CD4-positive, alpha-beta T cell treated with Interleukin-10 for 1 hour (primary cell): Measurements from ENCODE around the gene AASDHPPT.
"Not testable (repeated sequence)": the region's sequence is repeated elsewhere in the genome, so short reads cannot be mapped to it uniquely, and the experiment has no call there.

Source experiments
- DNase-seq: peaks from one replicate; pipeline ENCODE4 v3.0.0-alpha.2; 2020

Gene AASDHPPT, protein sequence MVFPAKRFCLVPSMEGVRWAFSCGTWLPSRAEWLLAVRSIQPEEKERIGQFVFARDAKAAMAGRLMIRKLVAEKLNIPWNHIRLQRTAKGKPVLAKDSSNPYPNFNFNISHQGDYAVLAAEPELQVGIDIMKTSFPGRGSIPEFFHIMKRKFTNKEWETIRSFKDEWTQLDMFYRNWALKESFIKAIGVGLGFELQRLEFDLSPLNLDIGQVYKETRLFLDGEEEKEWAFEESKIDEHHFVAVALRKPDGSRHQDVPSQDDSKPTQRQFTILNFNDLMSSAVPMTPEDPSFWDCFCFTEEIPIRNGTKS

GRCh38 chr11:106077609-106078455, at the start of gene AASDHPPT:
Gene AASDHPPT, plus strand, starts transcription at chr11:106077662. Its CDS starts 49 bp downstream, at chr11:106077711.
- peak; percentile 6 for DNase-seq

DNA sequence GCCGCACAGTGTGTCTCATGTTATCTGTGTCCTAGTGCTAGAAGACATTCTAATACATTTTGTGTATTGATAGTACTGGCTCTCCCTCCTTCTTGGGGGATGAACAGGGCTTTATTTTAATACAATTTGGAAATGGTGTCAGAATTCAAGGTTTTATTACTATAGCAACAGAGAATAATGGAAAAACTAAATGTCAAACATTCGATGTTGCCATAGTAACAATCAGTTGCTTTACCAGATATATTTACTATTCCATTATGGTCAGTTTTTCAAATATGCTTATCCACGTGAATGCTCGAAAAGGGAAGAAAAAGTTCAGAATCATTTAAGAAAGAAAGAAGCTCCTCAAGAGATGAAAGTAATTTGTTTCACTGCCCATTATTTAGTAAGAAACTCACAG, 46.9 kb upstream of the AASDHPPT start:
- no peak for DNase-seq

DNA sequence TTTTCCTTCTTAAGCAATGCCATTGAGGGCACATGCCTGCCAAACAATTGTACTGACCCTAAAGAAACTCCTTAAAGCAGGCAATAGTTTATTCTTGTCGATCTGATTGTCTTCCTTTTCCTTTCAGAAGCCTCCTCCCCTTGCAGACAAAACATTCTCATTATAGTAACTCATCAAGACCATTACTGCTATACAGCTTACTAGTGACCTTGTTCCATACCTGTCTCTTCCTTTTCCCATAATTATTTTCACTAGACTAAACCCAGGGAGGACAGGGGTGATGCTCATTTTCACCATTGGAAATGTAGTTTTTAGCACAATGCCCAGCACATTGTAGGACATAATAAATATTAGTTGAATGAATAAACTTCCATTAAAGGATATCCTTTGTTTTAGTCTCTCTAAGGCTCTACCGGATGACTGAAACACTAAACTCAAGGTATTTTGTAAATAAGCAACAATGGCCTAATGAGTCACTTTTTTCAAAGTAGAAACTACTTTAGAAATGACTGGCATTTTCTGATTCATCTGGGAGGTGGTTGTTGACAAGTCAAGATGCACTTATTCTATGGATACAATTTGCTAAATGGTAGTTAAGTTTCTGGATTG, 46.2 kb upstream of the AASDHPPT start:
- no peak for DNase-seq

DNA sequence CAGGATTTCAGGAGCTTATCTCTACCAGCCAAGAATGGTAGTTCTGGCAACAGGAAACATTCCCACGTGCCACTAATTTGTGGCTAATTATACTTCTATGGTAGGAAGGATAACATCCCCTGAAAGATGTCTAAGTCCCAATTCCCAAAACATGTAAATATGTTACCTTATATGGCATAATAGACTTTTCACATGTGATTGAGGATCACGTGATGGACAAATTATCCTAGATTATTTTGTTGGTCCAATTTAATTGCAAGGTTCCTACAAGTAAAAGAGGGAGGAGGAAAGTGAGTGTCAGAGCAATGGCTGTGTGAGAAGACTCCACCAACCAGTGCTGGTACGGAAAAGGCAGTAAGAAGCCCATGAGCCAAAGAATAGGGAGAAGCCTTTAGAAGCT, 45.5 kb upstream of the AASDHPPT start:
- no peak for DNase-seq

GRCh38 chr11:106032861-106033260, 44.6 kb upstream of the AASDHPPT start:
- no peak for DNase-seq

DNA sequence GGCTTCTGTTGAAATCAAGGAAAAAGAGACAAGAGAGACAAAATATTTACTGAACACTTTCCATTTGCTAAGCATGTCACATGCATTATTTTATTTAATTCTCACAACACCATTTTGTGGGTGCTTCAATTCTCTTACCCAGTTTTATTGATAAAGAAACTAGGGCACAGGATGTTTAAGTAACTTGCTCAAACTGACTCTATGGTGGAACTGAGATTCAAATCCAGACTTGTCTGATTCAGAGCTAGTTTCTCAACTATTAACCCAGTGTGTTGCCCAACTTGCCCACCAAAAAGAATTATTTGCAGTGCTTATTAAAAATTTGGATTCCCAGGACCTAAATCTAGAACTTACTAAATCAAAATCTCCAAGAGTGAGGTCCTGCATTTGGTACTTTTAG, 33.9 kb upstream of the AASDHPPT start:
- no peak for DNase-seq

- DNase-seq = no peak
Observed at GRCh38 chr11:106047631-106048030, 29.8 kb upstream of the AASDHPPT start.

GRCh38 chr11:106049727-106050476, 27.6 kb upstream of the AASDHPPT start:
- DNase-seq = no peak

DNA sequence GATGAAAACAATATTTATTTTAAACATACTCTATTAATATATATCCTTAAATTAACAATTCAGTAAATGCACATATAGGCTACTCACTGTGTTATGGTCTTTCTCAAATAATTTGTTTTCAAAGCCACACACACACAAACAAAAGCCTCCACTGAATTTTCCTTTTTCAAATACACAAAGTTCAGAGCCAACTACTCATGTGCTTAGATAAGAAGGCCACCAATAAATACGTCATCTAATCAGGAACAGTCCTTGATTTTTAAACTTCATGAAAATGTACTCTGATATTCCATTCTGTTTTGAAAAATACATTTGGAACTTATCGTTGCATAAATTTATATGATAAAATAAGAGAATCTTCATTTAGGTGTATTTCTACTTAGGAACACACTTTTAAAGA, 26.4 kb upstream of the AASDHPPT start:
- DNase-seq = no peak

GRCh38 chr11:106058377-106058776, 19.1 kb upstream of the AASDHPPT start:
- not testable (repeated sequence) for DNase-seq

DNA sequence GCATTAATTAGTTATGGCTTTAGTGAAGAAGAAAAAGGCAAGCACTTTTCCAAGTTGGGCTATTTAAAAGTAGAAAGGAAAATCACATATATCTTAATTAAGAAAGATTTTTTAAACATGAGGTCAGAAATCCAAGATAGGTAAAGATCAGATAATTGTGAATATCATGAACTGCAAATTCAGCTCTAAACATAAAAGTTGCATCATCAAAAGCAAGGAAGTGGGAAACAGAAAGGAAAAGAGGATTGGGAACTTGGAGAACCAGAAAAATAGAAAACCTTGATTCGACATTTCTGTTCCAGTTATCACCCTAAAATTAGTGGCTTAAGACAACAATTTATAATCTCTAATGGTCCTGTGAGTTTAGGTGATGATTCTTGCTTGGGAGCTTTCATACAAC, 17.8 kb upstream of the AASDHPPT start:
- DNase-seq = no peak

DNA sequence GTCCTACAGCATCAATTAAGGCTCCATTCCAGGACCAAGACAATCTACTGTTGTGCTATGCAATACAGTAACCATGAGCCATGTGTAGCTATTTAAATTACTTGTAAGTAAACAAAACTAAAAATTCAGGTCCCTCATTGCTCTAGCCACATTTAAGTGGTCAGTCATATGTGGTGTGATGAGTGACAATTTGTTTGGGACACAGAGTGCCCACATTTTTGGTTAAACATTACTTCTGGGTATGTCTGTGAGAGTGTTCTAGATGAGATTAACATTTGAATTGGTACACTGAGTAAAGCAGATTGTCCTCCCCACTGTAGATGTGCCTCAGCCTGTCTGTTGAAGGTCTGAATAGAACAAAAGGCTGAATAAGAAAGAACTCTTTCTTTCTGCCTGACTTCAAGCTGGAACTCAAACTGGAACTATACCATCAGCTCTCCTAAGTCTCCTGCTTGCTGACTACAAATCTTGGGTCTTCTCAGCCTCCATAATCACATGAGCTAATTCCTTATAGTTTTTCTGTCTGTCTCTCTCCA, 16.1 kb upstream of the AASDHPPT start:
- DNase-seq = no peak

- DNase-seq = no peak
Observed at GRCh38 chr11:106061954-106062949, 15.2 kb upstream of the AASDHPPT start.

- DNase-seq = no peak
Observed at GRCh38 chr11:106063009-106063408, 14.5 kb upstream of the AASDHPPT start.

- no peak for DNase-seq
Observed at GRCh38 chr11:106070606-106071005, 6.9 kb upstream of the AASDHPPT start.

DNA sequence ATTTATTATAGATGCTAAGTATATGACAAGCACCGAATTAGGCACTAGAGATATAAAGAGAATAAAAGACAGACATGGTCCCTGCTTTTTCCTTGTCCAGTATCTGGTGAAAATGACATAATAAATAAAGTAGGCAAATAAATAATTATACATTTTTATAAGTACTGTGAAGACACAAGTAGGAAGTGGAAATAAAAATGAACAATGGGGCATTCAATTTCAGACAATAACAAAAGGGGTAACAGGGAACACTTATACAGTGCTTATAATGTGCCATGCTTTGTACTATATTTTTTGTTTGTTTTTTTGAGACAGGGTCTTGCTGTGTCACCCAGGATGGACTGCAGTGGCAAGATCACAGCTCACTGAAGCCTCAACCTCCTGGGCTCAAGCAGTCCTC, 4.7 kb upstream of the AASDHPPT start:
- no peak for DNase-seq

- DNase-seq = no peak
Observed at GRCh38 chr11:106076171-106076918, 1.1 kb upstream of the AASDHPPT start.

DNA sequence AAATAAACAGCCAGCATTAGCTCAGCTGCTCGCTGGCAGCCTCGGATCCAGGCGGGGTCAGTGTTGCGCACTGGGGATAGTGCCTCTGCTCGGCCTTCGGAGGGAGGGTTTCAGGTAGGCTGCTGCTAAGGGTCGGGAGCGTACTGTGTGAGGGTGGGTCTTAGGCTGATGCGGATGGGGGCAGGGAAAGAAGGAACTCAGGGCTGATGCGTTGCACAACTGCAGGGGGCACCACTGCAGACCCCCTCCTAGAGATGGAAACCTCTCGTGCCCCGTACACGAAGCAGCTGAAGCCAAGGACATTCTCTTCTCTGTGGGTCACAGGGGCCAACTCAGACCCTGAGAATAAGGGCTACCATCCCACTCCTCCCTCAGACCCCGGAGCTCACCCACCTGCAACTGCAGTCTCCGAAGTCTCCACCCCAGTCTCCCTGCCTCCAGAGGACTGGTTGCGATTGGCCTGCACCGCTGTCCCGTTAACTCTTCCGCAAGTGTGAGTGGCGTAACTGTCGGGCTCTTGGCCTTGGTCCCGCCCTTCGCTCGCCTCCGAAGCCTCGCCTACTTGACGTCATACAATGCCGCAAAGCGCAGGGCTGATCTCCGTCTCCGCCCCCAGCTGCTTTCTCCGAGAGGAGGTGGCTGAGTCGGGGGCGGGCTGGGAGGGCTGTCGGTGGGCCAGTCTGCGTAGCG, 398 bp upstream of the AASDHPPT start, which contains the start of gene KBTBD3:
Gene KBTBD3, minus strand, starts transcription at position 429 of the 690 bp plus-strand sequence. CDS start 18,250 bp downstream, outside the sequence.
- peak; percentile 99 for DNase-seq

DNA sequence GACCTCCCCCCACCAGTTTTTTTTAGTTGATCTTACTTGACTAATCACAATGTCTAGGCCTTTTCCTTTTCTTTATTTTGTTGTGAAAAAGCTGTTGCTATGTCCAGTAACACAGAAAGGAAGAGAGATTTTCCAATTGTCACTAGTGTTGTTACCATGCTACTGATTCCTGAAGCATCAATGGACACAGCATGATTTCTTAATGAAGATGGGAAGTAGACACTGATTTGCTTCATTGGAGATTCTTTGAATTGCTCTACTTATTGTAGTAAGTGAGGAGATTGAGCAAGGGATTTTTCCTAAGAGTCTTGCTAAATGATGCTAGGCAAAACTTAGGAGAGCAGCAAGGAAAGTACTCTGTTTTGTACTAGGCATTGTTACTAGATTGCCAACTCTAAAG, 4.6 kb downstream of the AASDHPPT start:
- no peak for DNase-seq

- no peak for DNase-seq
Observed at GRCh38 chr11:106086135-106086534, 8.7 kb downstream of the AASDHPPT start.
